Caco-2 (cell line): ENCODE measurements around the gene MEF2C. TPM values are rescaled to one million over a fixed set of nuclear protein-coding genes. Genes with fewer than 3 reads are reported as not detected.

ENCODE experiments used
- BruUV-seq: library from RNA; stranded (reverse); fragments of 400-500 nt; replicated peaks from 2 replicates; lab custom pipeline; 2021; lab: Mats Ljungman, UMichigan
- CTCF ChIA-PET: fragments of 300-600 bp; sonication (Branson Sonifier 250); formaldehyde crosslinking; loops from one replicate; lab custom pipeline; 2022; ENCODE audit warnings: antibody characterized with exemption; lab: Charles Lee
- POLR2A ChIA-PET: fragments of 300-600 bp; sonication (Branson Sonifier 250); formaldehyde crosslinking; loops from one replicate; lab custom pipeline; 2022; ENCODE audit warnings: antibody characterized with exemption; lab: Charles Lee
- DNase-seq, 2 experiments: peaks; one replicate each; pipeline versions ENCODE4 v3.0.0 to v3.0.0-alpha.2; 2020 to 2022
- H3K27me3 ChIP-seq: replicated peaks from 2 replicates; pipeline ENCODE4 v1.6.0; 2011; ENCODE audit warnings: low read length; ENCODE audit not compliant: control insufficient read depth, insufficient read depth
- H3K36me3 ChIP-seq: 2 replicates; pipeline ENCODE4 v1.5.1; 2011; ENCODE audit warnings: low read length; ENCODE audit not compliant: control insufficient read depth, insufficient read depth
- H3K4me1 ChIP-seq: fragments of 250-450 bp; sonication (Bioruptor Pico); 2 replicates; pipeline ENCODE4 v1.5.1; 2020; ENCODE audit warnings: mild to moderate bottlenecking
- H3K4me3 ChIP-seq: 2 replicates; pipeline ENCODE4 v1.5.1; 2011; ENCODE audit warnings: low read depth, mild to moderate bottlenecking, control low read depth, low read length
- H3K9me3 ChIP-seq: fragments of 250-450 bp; sonication (Bioruptor Pico); 2 replicates; pipeline ENCODE4 v1.5.1; 2020; ENCODE audit warnings: mild to moderate bottlenecking, moderate library complexity
- H3K27ac Mint-ChIP-seq: one replicate; pipeline ENCODE4 v1.8.0; 2022; ENCODE audit warnings: mixed read lengths; ENCODE audit not compliant: unreplicated experiment
- H3K27me3 Mint-ChIP-seq: one replicate; pipeline ENCODE4 v1.8.0; 2022; ENCODE audit warnings: mixed read lengths; ENCODE audit not compliant: insufficient read depth, unreplicated experiment
- H3K36me3 Mint-ChIP-seq: one replicate; pipeline ENCODE4 v1.8.0; 2022; ENCODE audit warnings: mild to moderate bottlenecking, mixed read lengths; ENCODE audit not compliant: insufficient read depth, unreplicated experiment
- H3K4me1 Mint-ChIP-seq: one replicate; pipeline ENCODE4 v1.8.0; 2022; ENCODE audit warnings: low read depth, mixed read lengths; ENCODE audit not compliant: unreplicated experiment
- H3K4me3 Mint-ChIP-seq: one replicate; pipeline ENCODE4 v1.8.0; 2022; ENCODE audit warnings: mild to moderate bottlenecking, moderate library complexity, mixed read lengths; ENCODE audit not compliant: unreplicated experiment
- H3K9me3 Mint-ChIP-seq: one replicate; pipeline ENCODE4 v1.8.0; 2022; ENCODE audit warnings: mixed read lengths; ENCODE audit not compliant: unreplicated experiment
- CTCF ChIP-seq, 2 experiments: fragments of 200-600 bp in 1 of 2; IDR thresholded peaks; 1 replicate in 1 of 2; 2 replicates in 1 of 2; pipeline versions ENCODE4 v1.5.1 to v1.8.0; 2011 to 2022; ENCODE audit warnings: antibody characterized with exemption in 1 of 2, control low read depth in 1 of 2, inconsistent platforms in 1 of 2, low read depth in 1 of 2, low read length in 1 of 2, mild to moderate bottlenecking in 1 of 2, moderate library complexity in 1 of 2; ENCODE audit not compliant: insufficient read depth in 1 of 2, severe bottlenecking in 1 of 2, unreplicated experiment in 1 of 2
- intact Hi-C: fragments of 100-400 bp; cut with micrococcal nuclease; formaldehyde crosslinking; loops from one replicate; pipeline ENCODE4 v1.10.0; 2022; ENCODE audit not compliant: unreplicated experiment
- total RNA-seq: library from RNA; stranded (reverse); gene quantifications from 2 replicates; pipeline ENCODE4 v1.2.3, GENCODE V29; 2022

MEF2C gene
- total RNA-seq, 1 experiment from 2014 or later: 1.5 TPM

DNA sequence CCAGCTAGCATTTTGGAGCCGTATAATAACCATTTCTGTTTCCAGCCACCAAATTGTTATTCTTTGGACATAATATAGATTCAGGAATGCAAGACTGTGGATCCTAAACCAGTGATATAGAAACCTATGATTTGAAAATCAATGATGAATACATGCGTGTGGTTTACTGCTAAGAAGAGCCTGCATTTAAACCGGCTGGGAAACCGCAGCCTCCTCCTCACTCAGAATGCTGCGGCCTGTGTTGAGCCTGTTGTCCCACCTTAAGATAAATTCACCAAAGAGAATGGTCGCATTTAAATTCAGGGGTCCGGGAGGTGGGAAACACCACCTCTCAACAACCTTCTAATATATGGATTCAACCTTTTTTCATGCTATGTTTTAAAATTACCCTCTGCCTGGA is 148.0 kb downstream of the MEF2C start:
- intact Hi-C loops: no loop called here
- no peak overlapping the region for H3K4me3 Mint-ChIP-seq
- no TSS peak for BruUV-seq
- H3K9me3 Mint-ChIP-seq: no peaks in the 10 kb centered on the region
- H3K27me3 Mint-ChIP-seq: no peaks in the 10 kb centered on the region
- H3K36me3 ChIP-seq: no peaks in the 10 kb centered on the region
- TF ChIP-seq CTCF (IDR thresholded peaks at IDR 0.05; ENCODE audit: insufficient read depth in 1 of 2, low read depth in 1 of 2, low read length in 1 of 2, severe bottlenecking in 1 of 2, unreplicated experiment in 1 of 2): no peak
- H3K4me1 ChIP-seq: no peaks in the 10 kb centered on the region
- DNase-seq: no peak
- no peaks in the 10 kb centered on the region for H3K36me3 Mint-ChIP-seq
- no peaks in the 10 kb centered on the region for H3K4me1 Mint-ChIP-seq
- CTCF ChIA-PET: no interaction called here
- H3K27me3 ChIP-seq: no peaks in the 10 kb centered on the region
- no peak overlapping the region for H3K27ac Mint-ChIP-seq
- no peaks in the 10 kb centered on the region for H3K9me3 ChIP-seq
- POLR2A ChIA-PET: no interaction called here
- no peak overlapping the region for H3K4me3 ChIP-seq

- POLR2A ChIA-PET: no interaction called here
- no peak for TF ChIP-seq CTCF (IDR thresholded peaks at IDR 0.05; ENCODE audit: insufficient read depth in 1 of 2, low read depth in 1 of 2, low read length in 1 of 2, severe bottlenecking in 1 of 2, unreplicated experiment in 1 of 2)
- H3K27ac Mint-ChIP-seq: no peak overlapping the region
These were observed 148.8 kb downstream of the MEF2C start for GRCh38 chr5:88734191-88734640.

DNA sequence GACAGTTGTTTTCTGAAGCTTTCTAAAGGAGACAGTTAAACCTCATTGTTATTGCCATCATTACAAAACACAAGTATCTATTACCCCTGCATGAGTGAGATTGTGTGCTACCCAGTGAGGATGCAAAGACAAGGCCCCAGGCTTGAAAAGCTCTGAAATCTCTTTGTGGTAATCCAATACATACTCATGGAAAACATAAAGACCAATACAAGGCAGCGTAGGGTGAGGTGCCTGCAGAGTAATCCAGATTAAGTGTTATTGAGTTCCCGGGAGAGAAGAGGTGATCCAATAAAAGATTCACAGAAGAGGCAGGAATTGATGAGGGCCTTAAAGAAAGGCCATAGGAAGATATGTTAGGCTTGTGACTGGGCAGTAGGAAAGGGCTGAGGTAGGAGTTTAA is 150.1 kb downstream of the MEF2C start:
- no peak overlapping the region for H3K4me3 Mint-ChIP-seq
- H3K36me3 ChIP-seq: no peaks in the 10 kb centered on the region
- H3K9me3 ChIP-seq: no peaks in the 10 kb centered on the region
- no peaks in the 10 kb centered on the region for H3K27me3 ChIP-seq
- no peaks in the 10 kb centered on the region for H3K4me1 ChIP-seq
- no peak overlapping the region for H3K4me3 ChIP-seq
- H3K36me3 Mint-ChIP-seq: no peaks in the 10 kb centered on the region
- no peaks in the 10 kb centered on the region for H3K9me3 Mint-ChIP-seq
- intact Hi-C loops: no loop called here
- no peak for DNase-seq
- no peak for TF ChIP-seq CTCF (IDR thresholded peaks at IDR 0.05; ENCODE audit: insufficient read depth in 1 of 2, low read depth in 1 of 2, low read length in 1 of 2, severe bottlenecking in 1 of 2, unreplicated experiment in 1 of 2)
- BruUV-seq: no TSS peak
- H3K27ac Mint-ChIP-seq: no peak overlapping the region
- ChIA-PET CTCF (interaction anchor here (0.9 kb wide), 1 partner anchor 8 kb away, joined by 4 read pairs; no protein-coding TSS in a partner anchor), POLR2A (no interaction called here)
- H3K4me1 Mint-ChIP-seq: no peaks in the 10 kb centered on the region
- no peaks in the 10 kb centered on the region for H3K27me3 Mint-ChIP-seq

More at GRCh38 chr5:88734191-88734640, 148.8 kb downstream of the MEF2C start:
- no peak for DNase-seq
- no peaks in the 10 kb centered on the region for H3K36me3 ChIP-seq
- CTCF ChIA-PET: no interaction called here
- no TSS peak for BruUV-seq
- Mint-ChIP-seq H3K4me3 (no peak overlapping the region), H3K27me3 (no peaks in the 10 kb centered on the region), H3K9me3 (no peaks in the 10 kb centered on the region), H3K36me3 (no peaks in the 10 kb centered on the region), H3K4me1 (no peaks in the 10 kb centered on the region)
- no peaks in the 10 kb centered on the region for H3K27me3 ChIP-seq
- H3K4me3 ChIP-seq: no peak overlapping the region
- intact Hi-C loops: no loop called here
- H3K4me1 ChIP-seq: no peaks in the 10 kb centered on the region
- no peaks in the 10 kb centered on the region for H3K9me3 ChIP-seq
